Peyer's patch (tissue), 4 donors: ENCODE measurements around the gene ADGRG7. TPM values are rescaled to one million over a fixed set of nuclear protein-coding genes. Genes with fewer than 3 reads are reported as not detected.
"Not testable (repeated sequence)": the region's sequence is repeated elsewhere in the genome, so short reads cannot be mapped to it uniquely, and the experiment has no call there.

ENCODE experiments used
- DNase-seq, 3 donors: peaks; one replicate each; pipeline ENCODE4 v3.0.0-alpha.2; 2017 to 2019
- H3K27ac ChIP-seq, 4 donors: fragments of 200-600 bp; sonication (generic); one replicate each; pipeline ENCODE4 v1.5.1; 2016 to 2019
- H3K27me3 ChIP-seq, 2 donors: fragments of 200-600 bp; sonication (generic); one replicate each; pipeline ENCODE4 v1.5.1; 2019
- H3K36me3 ChIP-seq, 3 donors: fragments of 200-600 bp; sonication (generic); one replicate each; pipeline ENCODE4 v1.5.1; 2016 to 2019
- H3K4me1 ChIP-seq, 4 donors: fragments of 200-600 bp; sonication (generic); one replicate each; pipeline ENCODE4 v1.5.1; 2016 to 2019
- H3K4me3 ChIP-seq, 4 donors: fragments of 200-600 bp; sonication (generic); 1 replicate in 3 of 4; 2 replicates in 1 of 4; pipeline ENCODE4 v1.5.1; 2016 to 2019; ENCODE audit warnings: mild to moderate bottlenecking in 1 of 4
- H3K9me3 ChIP-seq, 4 donors: fragments of 200-600 bp; sonication (generic); one replicate each; pipeline ENCODE4 v1.5.1; 2016 to 2019; ENCODE audit warnings: mild to moderate bottlenecking in 1 of 4
- CTCF ChIP-seq, 6 experiments: fragments of 450-650 bp in 4 of 6; fragments of 200-600 bp in 2 of 6; sonication (generic) in 1 of 6; IDR thresholded peaks; one replicate each; pipeline ENCODE4 v1.5.1; 2017 to 2019; ENCODE audit warnings: antibody characterized with exemption in 6 of 6, mild to moderate bottlenecking in 3 of 6, moderate library complexity in 1 of 6
- POLR2A ChIP-seq, 2 donors: fragments of 450-650 bp; IDR thresholded peaks; one replicate each; pipeline ENCODE4 v1.5.1; 2017; ENCODE audit warnings: antibody characterized with exemption in 2 of 2, mild to moderate bottlenecking in 2 of 2, moderate library complexity in 2 of 2
- total RNA-seq, 4 donors: library from RNA; depleted of rRNA; stranded (reverse); fragments of >200 nt; gene quantifications; one replicate each; pipeline ENCODE4 v1.1.0, GENCODE V29; 2016

ADGRG7 gene
- total RNA-seq, 4 donors from 2014 or later = 5.8 to 124 (median 83.1) TPM

GRCh38 chr3:100662113-100662823 is 52.9 kb downstream of the ADGRG7 start:
- Histone ChIP-seq H3K9me3 (no peaks in the 10 kb centered on the region), H3K36me3 (peaks cover 0 to 30% (median 0%) of the 10 kb centered on the region in 3 donors), H3K4me3 (no peak overlapping the region), H3K27ac (no peak overlapping the region), H3K27me3 (no peaks in the 10 kb centered on the region), H3K4me1 (no peaks in the 10 kb centered on the region)
- DNase-seq = no peak
- TF ChIP-seq POLR2A (IDR thresholded peaks at IDR 0.05) = no peak
- no peak for TF ChIP-seq CTCF (IDR thresholded peaks at IDR 0.05)

DNA sequence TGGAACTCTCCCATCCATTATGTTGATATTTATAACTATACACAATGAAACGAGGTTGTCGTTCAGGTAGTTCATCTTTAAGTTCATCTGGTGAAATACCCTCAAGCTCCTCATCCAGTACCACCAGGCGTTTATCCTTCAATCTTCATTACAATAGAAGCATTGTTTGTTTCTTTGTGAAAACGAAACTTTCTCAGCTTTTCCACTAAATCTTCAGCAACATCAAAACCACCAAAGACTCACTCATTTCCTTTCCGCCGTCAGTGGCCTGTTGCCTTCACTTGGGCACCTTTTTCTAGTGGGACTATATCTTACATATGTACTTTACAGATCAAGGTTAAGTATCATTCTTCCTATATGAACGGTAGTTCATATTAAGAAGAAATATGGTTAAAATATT is 55.8 kb downstream of the ADGRG7 start:
- Histone ChIP-seq H3K4me1 (no peaks in the 10 kb centered on the region), H3K36me3 (peaks cover 0 to 20% (median 0%) of the 10 kb centered on the region in 3 donors), H3K27me3 (no peaks in the 10 kb centered on the region), H3K9me3 (no peaks in the 10 kb centered on the region), H3K4me3 (no peak overlapping the region), H3K27ac (peak overlapping the region in 1 of 4 donors; percentile 28)
- TF ChIP-seq CTCF (IDR thresholded peaks at IDR 0.05) (no peak), POLR2A (IDR thresholded peaks at IDR 0.05) (no peak)
- no peak for DNase-seq

DNA sequence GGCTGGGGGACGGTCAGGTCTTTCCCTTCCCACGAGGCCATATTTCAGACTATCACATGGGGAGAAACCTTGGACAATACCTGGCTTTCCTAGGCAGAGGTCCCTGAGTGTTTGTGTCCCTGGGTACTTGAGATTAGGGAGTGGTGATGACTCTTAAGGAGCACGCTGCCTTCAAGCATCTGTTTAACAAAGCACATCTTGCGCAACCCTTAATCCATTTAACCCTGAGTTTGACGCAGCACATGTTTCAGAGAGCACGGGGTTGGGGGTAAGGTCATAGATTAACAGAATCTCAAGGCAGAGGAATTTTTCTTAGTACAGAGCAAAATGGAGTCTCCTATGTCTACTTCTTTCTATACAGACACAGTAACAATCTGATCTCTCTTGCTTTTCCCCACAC is 57.3 kb downstream of the ADGRG7 start:
- not testable (repeated sequence) for H3K4me3 ChIP-seq, H3K27ac ChIP-seq, DNase-seq, H3K4me1 ChIP-seq, H3K9me3 ChIP-seq, H3K27me3 ChIP-seq
- H3K36me3 ChIP-seq = peaks cover 0 to 18% (median 0%) of the 10 kb centered on the region in 3 donors

DNA sequence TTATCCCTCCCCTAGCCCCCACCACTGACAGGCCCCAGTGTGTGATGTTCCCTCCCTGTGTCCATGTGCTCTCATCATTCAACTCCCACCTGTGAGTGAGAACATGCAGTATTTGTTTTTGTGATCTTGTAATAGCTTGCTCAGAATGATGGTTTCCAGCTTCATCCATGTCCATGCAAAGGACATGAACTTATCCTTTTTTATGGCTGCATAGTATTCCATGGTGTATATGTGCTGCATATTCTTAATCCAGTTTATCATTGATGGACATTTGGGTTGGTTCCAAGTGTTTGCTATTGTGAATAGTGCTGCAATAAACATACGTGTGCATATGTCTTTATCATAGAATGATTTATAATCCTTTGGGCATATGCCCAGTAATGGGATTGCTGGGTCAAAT is 57.9 kb downstream of the ADGRG7 start:
- not testable (repeated sequence) for H3K4me3 ChIP-seq, H3K27me3 ChIP-seq, H3K4me1 ChIP-seq, DNase-seq, H3K27ac ChIP-seq, H3K9me3 ChIP-seq
- H3K36me3 ChIP-seq = peaks cover 0 to 18% (median 0%) of the 10 kb centered on the region in 3 donors

DNA sequence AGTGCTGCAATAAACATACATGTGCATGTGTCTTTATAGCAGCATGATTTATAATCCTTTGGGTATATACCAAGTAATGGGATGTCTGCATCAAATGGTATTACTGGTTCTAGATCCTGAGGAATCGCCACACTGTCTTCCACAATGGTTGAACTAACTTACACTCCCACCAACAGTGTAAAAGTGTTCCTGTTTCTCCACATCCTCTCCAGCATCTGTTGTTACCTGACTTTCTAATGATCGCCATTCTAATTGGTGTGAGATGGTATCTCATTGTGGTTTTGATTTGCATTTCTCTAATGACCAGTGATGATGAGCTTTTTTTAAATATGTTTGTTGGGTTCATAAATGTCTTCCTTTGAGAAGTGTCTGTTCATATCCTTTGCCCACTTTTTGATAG is 61.6 kb downstream of the ADGRG7 start:
- not testable (repeated sequence) for H3K27me3 ChIP-seq, DNase-seq, H3K27ac ChIP-seq, H3K9me3 ChIP-seq, H3K36me3 ChIP-seq, H3K4me1 ChIP-seq, H3K4me3 ChIP-seq

DNA sequence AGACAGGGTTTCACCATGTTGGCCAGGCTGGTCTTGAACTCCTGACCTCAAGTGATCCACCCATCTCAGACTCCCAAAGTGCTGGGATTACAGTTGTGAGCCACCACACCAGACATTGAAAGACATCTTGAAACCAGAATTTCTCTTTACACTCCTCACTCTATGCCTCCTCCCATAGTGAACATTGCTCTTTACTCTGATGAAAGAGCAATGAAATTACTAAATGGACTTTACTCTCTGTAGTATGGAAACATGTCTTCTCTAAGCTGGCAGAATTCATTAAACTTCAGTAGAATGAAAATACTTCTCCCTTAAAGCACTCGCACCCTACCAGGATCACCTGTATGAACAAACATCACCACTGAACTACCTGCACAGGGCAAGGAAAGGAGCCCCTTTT is 72.1 kb downstream of the ADGRG7 start:
- H3K4me3 ChIP-seq = no peak overlapping the region
- no peaks in the 10 kb centered on the region for H3K27me3 ChIP-seq
- no peak for TF ChIP-seq CTCF (IDR thresholded peaks at IDR 0.05)
- no peak for TF ChIP-seq POLR2A (IDR thresholded peaks at IDR 0.05)
- H3K4me1 ChIP-seq = peaks cover 0 to 21% (median 0%) of the 10 kb centered on the region in 4 donors
- H3K36me3 ChIP-seq = no peaks in the 10 kb centered on the region
- peak overlapping the region in 2 of 4 donors; percentile 40 to 62 for H3K27ac ChIP-seq
- no peaks in the 10 kb centered on the region for H3K9me3 ChIP-seq
- no peak for DNase-seq

DNA sequence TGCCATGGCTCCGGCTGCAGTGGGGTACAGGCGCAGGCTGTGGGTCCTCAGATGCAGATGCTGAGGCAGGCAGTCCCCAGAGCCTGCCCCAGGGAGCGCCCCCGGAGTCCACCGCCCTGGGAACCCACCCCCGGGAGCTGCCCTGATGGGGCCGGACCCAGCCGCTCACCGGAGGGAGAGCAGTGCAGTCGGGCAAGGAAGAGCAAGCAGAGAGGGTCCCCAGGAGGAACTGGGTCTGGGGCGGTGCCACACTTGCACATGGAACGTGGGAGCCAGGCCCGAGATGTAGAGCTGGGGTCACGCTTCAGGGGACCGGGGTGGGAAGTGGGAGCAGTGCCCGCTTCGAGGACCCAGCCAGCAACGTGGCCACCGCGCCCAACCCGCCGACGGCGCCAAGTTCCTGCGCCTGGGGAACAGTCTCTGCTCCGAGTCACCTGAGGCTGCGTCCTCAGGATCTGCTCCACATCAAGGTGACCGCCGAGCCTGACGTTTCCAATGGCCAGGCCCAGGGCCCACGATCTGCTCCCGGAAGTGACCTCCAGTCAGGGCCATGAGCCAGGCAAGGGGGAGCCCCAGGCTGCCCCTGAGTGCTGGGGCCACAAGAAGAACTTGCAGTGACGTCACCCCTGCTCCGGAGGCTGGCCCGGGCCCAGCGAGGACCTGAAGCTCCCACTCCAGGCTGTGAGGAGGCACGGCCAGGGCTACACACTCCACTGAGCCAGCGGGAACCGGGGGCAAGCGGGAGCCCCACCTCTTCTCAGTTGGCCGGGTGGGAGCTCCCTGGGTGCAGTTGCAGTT is 72.9 kb downstream of the ADGRG7 start:
- no peaks in the 10 kb centered on the region for H3K9me3 ChIP-seq
- H3K4me3 ChIP-seq = no peak overlapping the region
- H3K4me1 ChIP-seq = peaks cover 0 to 21% (median 0%) of the 10 kb centered on the region in 4 donors
- H3K27ac ChIP-seq = peak overlapping the region in 2 of 4 donors; percentile 70 to 74
- TF ChIP-seq POLR2A (IDR thresholded peaks at IDR 0.05) (no peak), CTCF (IDR thresholded peaks at IDR 0.05) (no peak)
- DNase-seq = no peak
- H3K36me3 ChIP-seq = no peaks in the 10 kb centered on the region
- no peaks in the 10 kb centered on the region for H3K27me3 ChIP-seq
